ENCODE results near the gene ANKRD28.

- TF ChIP-seq CTCF (IDR thresholded peaks at IDR 0.05) (no peak), EP300 (IDR thresholded peaks at IDR 0.05) (no peak)
Observed at GRCh38 chr3:15846606-15847005, 48.8 kb upstream of the ANKRD28 start.
